ENCODE measurements around the gene VAMP2. TPM values are rescaled to one million over a fixed set of nuclear protein-coding genes. Genes with fewer than 3 reads are reported as not detected.

VAMP2 gene
- polyA plus RNA-seq, 1 donor from 2014 or later, result 98.3 TPM

- H3K27me3 ChIP-seq (ENCODE audit: insufficient read depth, low read depth, low read length), result no peaks in the 10 kb centered on the region
- H4K20me1 ChIP-seq (ENCODE audit: insufficient read depth), result peaks cover 10% of the 10 kb centered on the region
- H3K4me2 ChIP-seq (ENCODE audit: low read length), result peak overlapping the region; percentile 92
- no peaks in the 10 kb centered on the region for H3K9me3 ChIP-seq (ENCODE audit: low read length)
- no peak overlapping the region for H2AFZ ChIP-seq (ENCODE audit: low read depth, low read length)
- peaks cover 6% of the 10 kb centered on the region for H3F3A ChIP-seq (ENCODE audit: insufficient read depth, low read length, poor library complexity, severe bottlenecking)
- TF ChIP-seq MXI1 (conservative IDR thresholded peaks at IDR 0.05; ENCODE audit: poor library complexity, severe bottlenecking) (peak; percentile 93), EZH2 (IDR thresholded peaks at IDR 0.05; ENCODE audit: borderline replicate concordance, insufficient read depth, low read length, poor library complexity, severe bottlenecking) (no peak), CTCF (IDR thresholded peaks at IDR 0.05; ENCODE audit: poor library complexity, severe bottlenecking) (peak; percentile 28), RAD21 (conservative IDR thresholded peaks at IDR 0.05) (no peak), POLR2AphosphoS5 (IDR thresholded peaks at IDR 0.05) (peak; percentile 83), EP300 (conservative IDR thresholded peaks at IDR 0.05; ENCODE audit: poor library complexity, severe bottlenecking) (peak; percentile 93), TAF1 (IDR thresholded peaks at IDR 0.05; ENCODE audit: low read depth) (peak; percentile 76), REST (IDR thresholded peaks at IDR 0.05; ENCODE audit: borderline replicate concordance) (peak; percentile 59), SMC3 (conservative IDR thresholded peaks at IDR 0.05; ENCODE audit: poor library complexity) (no peak)
- H3K36me3 ChIP-seq (ENCODE audit: insufficient read depth, low read length), result no peaks in the 10 kb centered on the region
- peaks cover 27% of the 10 kb centered on the region for H3K79me2 ChIP-seq (replicated peaks; ENCODE audit: insufficient read depth, low read length)
- peak overlapping the region; percentile 76 for H3K9ac ChIP-seq (ENCODE audit: low read length)
- no peaks in the 10 kb centered on the region for H3K9me2 ChIP-seq (ENCODE audit: insufficient read depth, low read length)
- H3K4me3 ChIP-seq (ENCODE audit: low read length), result peak overlapping the region; percentile 67
- peak overlapping the region; percentile 94 for H3K27ac ChIP-seq (ENCODE audit: low read length)
Measured at GRCh38 chr17:8156246-8156992, 6.3 kb downstream of the VAMP2 start.

- peaks cover 6% of the 10 kb centered on the region for H3F3A ChIP-seq (ENCODE audit: insufficient read depth, low read length, poor library complexity, severe bottlenecking)
- peaks cover 7% of the 10 kb centered on the region for H4K20me1 ChIP-seq (ENCODE audit: insufficient read depth)
- peak overlapping the region; percentile 75 for H3K27ac ChIP-seq (ENCODE audit: low read length)
- no peaks in the 10 kb centered on the region for H3K27me3 ChIP-seq (ENCODE audit: insufficient read depth, low read depth, low read length)
- no peaks in the 10 kb centered on the region for H3K36me3 ChIP-seq (ENCODE audit: insufficient read depth, low read length)
- peak overlapping the region; percentile 52 for H3K4me2 ChIP-seq (ENCODE audit: low read length)
- H3K9ac ChIP-seq (ENCODE audit: low read length), result peak overlapping the region; percentile 67
- peaks cover 22% of the 10 kb centered on the region for H3K79me2 ChIP-seq (replicated peaks; ENCODE audit: insufficient read depth, low read length)
- H2AFZ ChIP-seq (ENCODE audit: low read depth, low read length), result no peak overlapping the region
- H3K9me3 ChIP-seq (ENCODE audit: low read length), result no peaks in the 10 kb centered on the region
- peak overlapping the region; percentile 67 for H3K4me3 ChIP-seq (ENCODE audit: low read length)
- TF ChIP-seq SMC3 (conservative IDR thresholded peaks at IDR 0.05; ENCODE audit: poor library complexity) (peak; percentile 21), EP300 (conservative IDR thresholded peaks at IDR 0.05; ENCODE audit: poor library complexity, severe bottlenecking) (no peak), REST (IDR thresholded peaks at IDR 0.05; ENCODE audit: borderline replicate concordance) (no peak), EZH2 (IDR thresholded peaks at IDR 0.05; ENCODE audit: borderline replicate concordance, insufficient read depth, low read length, poor library complexity, severe bottlenecking) (no peak)
- H3K9me2 ChIP-seq (ENCODE audit: insufficient read depth, low read length), result no peaks in the 10 kb centered on the region
Measured at GRCh38 chr17:8155996-8156245, 6.8 kb downstream of the VAMP2 start.
